Measurements from ENCODE around the gene SLC44A1.

- TF ChIP-seq RARB (CRISPR knock-in tag; IDR thresholded peaks at IDR 0.05) = no peak
- no peak for TF ChIP-seq PATZ1 (CRISPR knock-in tag; IDR thresholded peaks at IDR 0.05; ENCODE audit: borderline replicate concordance)
- TF ChIP-seq ZFP30 (CRISPR knock-in tag; IDR thresholded peaks at IDR 0.05) = no peak
- no peak for TF ChIP-seq BACH2 (CRISPR knock-in tag; IDR thresholded peaks at IDR 0.05; ENCODE audit: borderline replicate concordance)
These were observed 52.4 kb downstream of the SLC44A1 start for GRCh38 chr9:105296877-105297287.

Data from SK-N-SH treated with all-trans-retinoic acid at 6 μM for 48 hours (cell line).